GM10266 (cell line): ENCODE measurements around the gene IQCE.

Source experiments
- DNase-seq: peaks from one replicate; pipeline ENCODE4 v3.0.0; 2012; ENCODE audit errors: extremely low spot score
- CTCF ChIP-seq: IDR thresholded peaks from 2 replicates; pipeline ENCODE4 v1.5.1; 2012; ENCODE audit warnings: mild to moderate bottlenecking, low read depth; ENCODE audit not compliant: control insufficient read depth, insufficient read depth; ENCODE audit errors: missing control alignments

Gene IQCE

GRCh38 chr7:2577914-2578680 is 19.3 kb downstream of the IQCE start:
- DNase-seq: no peak
- TF ChIP-seq CTCF: no peak

- no peak for TF ChIP-seq CTCF
- DNase-seq: no peak
Observed at GRCh38 chr7:2580636-2581035, 21.9 kb downstream of the IQCE start.

GRCh38 chr7:2582006-2582735 is 23.4 kb downstream of the IQCE start:
- TF ChIP-seq CTCF: no peak
- no peak for DNase-seq

GRCh38 chr7:2583798-2584580 is 25.2 kb downstream of the IQCE start:
- TF ChIP-seq CTCF: no peak
- no peak for DNase-seq

GRCh38 chr7:2585446-2585845 is 26.7 kb downstream of the IQCE start:
- TF ChIP-seq CTCF: no peak
- DNase-seq: no peak

- no peak for DNase-seq
- no peak for TF ChIP-seq CTCF
Observed at GRCh38 chr7:2586326-2587020, 27.7 kb downstream of the IQCE start.
